Measurements from ENCODE around the gene PDE4DIP.
"Not testable (repeated sequence)": the region's sequence is repeated elsewhere in the genome, so short reads cannot be mapped to it uniquely, and the experiment has no call there.

PDE4DIP gene

GRCh38 chr1:148874408-148875388, 30.5 kb downstream of the PDE4DIP start:
- not testable (repeated sequence) for DNase-seq

- DNase-seq: not testable (repeated sequence)
These were observed 35.7 kb downstream of the PDE4DIP start for GRCh38 chr1:148879812-148880416.

- DNase-seq: not testable (repeated sequence)
These were observed 37.0 kb downstream of the PDE4DIP start for GRCh38 chr1:148881261-148881660.

GRCh38 chr1:148885219-148885618, 41.0 kb downstream of the PDE4DIP start:
- not testable (repeated sequence) for DNase-seq

GRCh38 chr1:148886293-148886692, 42.1 kb downstream of the PDE4DIP start:
- DNase-seq: not testable (repeated sequence)

- DNase-seq: not testable (repeated sequence)
These were observed 44.4 kb downstream of the PDE4DIP start for GRCh38 chr1:148888597-148888996.

GRCh38 chr1:148889267-148890074, 45.2 kb downstream of the PDE4DIP start:
- DNase-seq: not testable (repeated sequence)

GRCh38 chr1:148890075-148890568, 45.9 kb downstream of the PDE4DIP start:
- not testable (repeated sequence) for DNase-seq

GRCh38 chr1:148894360-148895352, 50.4 kb downstream of the PDE4DIP start:
- not testable (repeated sequence) for DNase-seq

- DNase-seq: not testable (repeated sequence)
These were observed 55.8 kb downstream of the PDE4DIP start for GRCh38 chr1:148900026-148900425.

GRCh38 chr1:148900691-148901090, 56.5 kb downstream of the PDE4DIP start:
- not testable (repeated sequence) for DNase-seq

- not testable (repeated sequence) for DNase-seq
These were observed 57.1 kb downstream of the PDE4DIP start for GRCh38 chr1:148901150-148901952.

GRCh38 chr1:148901953-148902341, 57.7 kb downstream of the PDE4DIP start:
- DNase-seq: not testable (repeated sequence)

- DNase-seq: not testable (repeated sequence)
These were observed 65.1 kb downstream of the PDE4DIP start for GRCh38 chr1:148909219-148909826.

- DNase-seq: not testable (repeated sequence)
These were observed 67.2 kb downstream of the PDE4DIP start for GRCh38 chr1:148911303-148911928.

- not testable (repeated sequence) for DNase-seq
These were observed 72.0 kb downstream of the PDE4DIP start for GRCh38 chr1:148916222-148916621.

GRCh38 chr1:148916695-148917348, 72.6 kb downstream of the PDE4DIP start:
- not testable (repeated sequence) for DNase-seq

- DNase-seq: not testable (repeated sequence)
These were observed 74.7 kb downstream of the PDE4DIP start for GRCh38 chr1:148918836-148919447.

Data from bone marrow (tissue), 2 donors.